ENCODE measurements around the gene GDF10. TPM values are rescaled to one million over a fixed set of nuclear protein-coding genes. Genes with fewer than 3 reads are reported as not detected.

GDF10 gene
- total RNA-seq, 1 donor from 2014 or later, result not detected

- ATAC-seq, result no peak
Observed at GRCh38 chr10:47294501-47294900, 5.5 kb upstream of the GDF10 start.

GRCh38 chr10:47295411-47295810, 4.6 kb upstream of the GDF10 start:
- no peak for ATAC-seq

- ATAC-seq, result no peak
Observed at GRCh38 chr10:47296156-47296894, 3.7 kb upstream of the GDF10 start.

GRCh38 chr10:47296941-47297340, 3.1 kb upstream of the GDF10 start:
- ATAC-seq, result no peak

GRCh38 chr10:47297866-47298540, 2.0 kb upstream of the GDF10 start:
- ATAC-seq, result no peak

GRCh38 chr10:47298715-47299114, 1.3 kb upstream of the GDF10 start:
- ATAC-seq, result no peak

GRCh38 chr10:47300429-47300931, 483 bp downstream of the GDF10 start:
- peak; percentile 12 for ATAC-seq

GRCh38 chr10:47301833-47302232, 1.8 kb downstream of the GDF10 start:
- no peak for ATAC-seq

GRCh38 chr10:47303105-47303504, 3.1 kb downstream of the GDF10 start:
- ATAC-seq, result no peak

GRCh38 chr10:47303866-47304265, 3.9 kb downstream of the GDF10 start:
- ATAC-seq, result no peak

- ATAC-seq, result no peak
Observed at GRCh38 chr10:47305566-47305965, 5.6 kb downstream of the GDF10 start.

GRCh38 chr10:47306387-47307210, 6.6 kb downstream of the GDF10 start:
- no peak for ATAC-seq

GRCh38 chr10:47307381-47307780, 7.4 kb downstream of the GDF10 start:
- ATAC-seq, result no peak

- ATAC-seq, result no peak
Observed at GRCh38 chr10:47308775-47309174, 8.8 kb downstream of the GDF10 start.

GRCh38 chr10:47309408-47310089, 9.6 kb downstream of the GDF10 start:
- no peak for ATAC-seq

GRCh38 chr10:47310090-47310505, 10.1 kb downstream of the GDF10 start:
- ATAC-seq, result no peak

GRCh38 chr10:47311193-47311931, 11.4 kb downstream of the GDF10 start:
- peak; percentile 58 for ATAC-seq

GRCh38 chr10:47311932-47312662, 12.1 kb downstream of the GDF10 start:
- ATAC-seq, result peak; percentile 90

GRCh38 chr10:47312663-47312995, 12.6 kb downstream of the GDF10 start:
- ATAC-seq, result no peak

GRCh38 chr10:47314416-47314970, 14.5 kb downstream of the GDF10 start:
- no peak for ATAC-seq

GRCh38 chr10:47315421-47315820, 15.4 kb downstream of the GDF10 start:
- no peak for ATAC-seq

Measured in esophagus mucosa (tissue), 1 donor.